ENCODE results near the gene ACVR1C. TPM values are rescaled to one million over a fixed set of nuclear protein-coding genes. Genes with fewer than 3 reads are reported as not detected.
"Not testable (repeated sequence)": the region's sequence is repeated elsewhere in the genome, so short reads cannot be mapped to it uniquely, and the experiment has no call there.

Gene ACVR1C
- total and polyA plus RNA-seq, 8 donors = 0.29 to 1.6 (median 0.37) TPM

DNA sequence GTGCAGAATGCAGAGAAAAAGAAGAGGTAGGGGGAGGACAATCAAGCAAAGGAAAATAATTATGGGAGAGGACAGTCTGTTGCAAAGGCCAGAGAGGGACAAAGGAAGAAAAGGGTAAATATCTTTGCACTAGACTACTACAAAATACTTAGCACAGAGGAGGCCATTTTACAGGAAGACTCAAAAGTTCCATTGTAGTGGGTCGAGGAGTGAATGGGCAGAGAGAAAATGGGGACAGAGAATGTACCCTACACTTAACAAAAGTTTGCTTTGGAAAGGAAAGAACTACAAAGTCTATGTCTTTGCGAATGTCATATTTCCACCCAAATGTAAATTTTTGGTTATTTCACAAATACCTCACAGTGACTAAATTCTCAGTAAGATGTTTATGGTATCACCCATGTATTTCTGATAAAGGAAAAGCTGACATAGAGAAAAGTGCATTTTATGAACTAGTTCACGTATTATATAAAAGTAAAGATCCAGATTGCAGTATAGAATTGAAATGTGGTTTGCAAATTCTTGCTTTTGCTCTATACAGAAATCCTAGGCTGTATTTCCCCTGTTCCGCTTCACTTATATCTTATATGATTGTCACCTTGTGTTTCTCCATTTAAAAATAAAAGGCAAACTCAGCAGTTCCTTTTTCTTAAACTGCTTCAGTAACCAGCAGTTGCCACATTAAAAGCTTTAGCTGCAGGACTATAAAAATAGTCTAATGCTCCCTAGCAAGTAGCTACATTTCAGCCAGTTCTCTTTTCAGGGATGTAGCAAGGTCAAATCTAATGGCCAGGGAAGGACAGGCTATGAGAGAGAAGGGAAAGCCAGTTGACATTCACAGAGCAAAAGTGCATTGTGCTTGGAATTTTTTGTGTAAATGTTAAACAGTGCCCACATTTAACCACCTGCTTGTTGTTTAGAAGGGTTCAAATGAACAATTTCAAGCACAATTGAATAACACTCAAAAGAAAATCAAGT, 105.1 kb downstream of the ACVR1C start:
- H3K4me3 ChIP-seq = no peak overlapping the region
- no peak overlapping the region for H3K27ac ChIP-seq
- no peak for DNase-seq
- TF ChIP-seq, protein P1, sequence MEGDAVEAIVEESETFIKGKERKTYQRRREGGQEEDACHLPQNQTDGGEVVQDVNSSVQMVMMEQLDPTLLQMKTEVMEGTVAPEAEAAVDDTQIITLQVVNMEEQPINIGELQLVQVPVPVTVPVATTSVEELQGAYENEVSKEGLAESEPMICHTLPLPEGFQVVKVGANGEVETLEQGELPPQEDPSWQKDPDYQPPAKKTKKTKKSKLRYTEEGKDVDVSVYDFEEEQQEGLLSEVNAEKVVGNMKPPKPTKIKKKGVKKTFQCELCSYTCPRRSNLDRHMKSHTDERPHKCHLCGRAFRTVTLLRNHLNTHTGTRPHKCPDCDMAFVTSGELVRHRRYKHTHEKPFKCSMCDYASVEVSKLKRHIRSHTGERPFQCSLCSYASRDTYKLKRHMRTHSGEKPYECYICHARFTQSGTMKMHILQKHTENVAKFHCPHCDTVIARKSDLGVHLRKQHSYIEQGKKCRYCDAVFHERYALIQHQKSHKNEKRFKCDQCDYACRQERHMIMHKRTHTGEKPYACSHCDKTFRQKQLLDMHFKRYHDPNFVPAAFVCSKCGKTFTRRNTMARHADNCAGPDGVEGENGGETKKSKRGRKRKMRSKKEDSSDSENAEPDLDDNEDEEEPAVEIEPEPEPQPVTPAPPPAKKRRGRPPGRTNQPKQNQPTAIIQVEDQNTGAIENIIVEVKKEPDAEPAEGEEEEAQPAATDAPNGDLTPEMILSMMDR (IDR thresholded peaks at IDR 0.05) = no peak
- H3K27me3 ChIP-seq = no peaks in the 10 kb centered on the region
- intact Hi-C loops (cut with DNase I) = no loop called here
- H3K4me1 ChIP-seq = no peaks in the 10 kb centered on the region
- ATAC-seq = no peak
- H3K9me3 ChIP-seq = no peaks in the 10 kb centered on the region
- H3K36me3 ChIP-seq = no peaks in the 10 kb centered on the region

DNA sequence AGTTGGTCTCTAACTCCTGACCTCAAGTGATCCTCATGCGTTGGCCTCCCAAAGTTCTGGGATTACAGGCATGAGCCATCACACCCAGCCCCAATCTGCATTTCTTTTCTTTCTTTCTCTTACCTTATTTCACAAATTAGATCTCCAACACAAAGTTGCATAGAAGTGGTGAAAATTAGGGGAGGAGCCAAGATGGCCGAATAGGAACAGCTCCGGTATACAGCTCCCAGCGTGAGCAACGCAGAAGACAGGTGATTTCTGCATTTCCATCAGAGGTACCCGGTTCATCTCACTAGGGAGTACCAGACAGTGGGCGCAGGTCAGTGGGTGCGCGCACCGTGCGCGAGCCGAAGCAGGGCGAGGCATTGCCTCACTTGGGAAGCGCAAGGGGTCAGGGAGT, 113.7 kb downstream of the ACVR1C start:
- ATAC-seq; intact Hi-C loops (cut with DNase I); DNase-seq; H3K4me3 ChIP-seq; H3K27me3 ChIP-seq; H3K36me3 ChIP-seq; H3K9me3 ChIP-seq; H3K4me1 ChIP-seq; H3K27ac ChIP-seq: not testable (repeated sequence)

DNA sequence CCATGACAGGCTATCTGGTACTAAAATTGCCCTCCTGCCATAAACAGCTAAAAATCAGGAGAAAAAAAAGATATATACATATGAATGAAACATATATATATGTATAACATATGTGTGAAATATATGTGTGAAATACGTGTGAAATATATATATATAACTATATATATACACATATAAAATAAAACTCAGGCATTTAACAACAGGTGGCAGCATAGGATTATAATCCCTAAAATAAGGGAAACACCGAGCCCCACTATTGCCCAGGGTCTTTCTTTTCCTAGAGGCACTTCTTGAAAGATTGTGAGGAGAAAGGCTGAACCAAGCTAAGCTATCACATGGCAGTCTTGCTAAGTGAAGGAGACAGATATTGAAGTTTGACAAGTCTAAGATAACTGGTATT, 118.9 kb downstream of the ACVR1C start:
- ATAC-seq = no peak
- no peaks in the 10 kb centered on the region for H3K4me1 ChIP-seq
- H3K36me3 ChIP-seq = no peaks in the 10 kb centered on the region
- H3K4me3 ChIP-seq = no peak overlapping the region
- H3K27ac ChIP-seq = no peak overlapping the region
- TF ChIP-seq, protein P1 (IDR thresholded peaks at IDR 0.05) = no peak
- intact Hi-C loops (cut with DNase I) = no loop called here
- DNase-seq = no peak
- H3K9me3 ChIP-seq = peaks cover 0 to 11% of the 10 kb centered on the region in 2 donors
- H3K27me3 ChIP-seq = no peaks in the 10 kb centered on the region

DNA sequence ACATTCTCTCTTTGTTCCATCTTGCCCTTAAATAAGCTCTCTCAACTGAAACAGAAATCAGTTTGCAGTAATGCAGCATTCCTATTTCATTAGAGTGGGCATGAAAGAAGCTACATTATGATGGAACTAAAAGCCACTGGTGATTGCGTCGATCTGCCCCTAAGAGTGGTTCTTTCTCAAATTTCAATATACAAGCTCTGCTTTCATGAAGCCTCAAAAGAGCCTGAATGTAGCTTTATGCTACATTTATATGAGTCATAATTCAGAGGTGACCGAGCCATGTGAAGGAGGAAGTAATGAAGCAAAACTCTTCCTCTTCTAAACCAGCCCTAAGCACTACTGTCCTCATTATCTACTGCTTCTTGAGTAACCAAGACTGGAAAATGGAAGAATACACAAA, 120.0 kb downstream of the ACVR1C start:
- Histone ChIP-seq H3K4me1 (no peaks in the 10 kb centered on the region), H3K36me3 (no peaks in the 10 kb centered on the region), H3K4me3 (no peak overlapping the region), H3K27ac (no peak overlapping the region), H3K9me3 (peaks cover 0 to 11% of the 10 kb centered on the region in 2 donors), H3K27me3 (no peaks in the 10 kb centered on the region)
- DNase-seq (no peak), ATAC-seq (peak; percentile 37)
- TF ChIP-seq, protein P1 (IDR thresholded peaks at IDR 0.05) = no peak
- intact Hi-C loops (cut with DNase I) = no loop called here

DNA sequence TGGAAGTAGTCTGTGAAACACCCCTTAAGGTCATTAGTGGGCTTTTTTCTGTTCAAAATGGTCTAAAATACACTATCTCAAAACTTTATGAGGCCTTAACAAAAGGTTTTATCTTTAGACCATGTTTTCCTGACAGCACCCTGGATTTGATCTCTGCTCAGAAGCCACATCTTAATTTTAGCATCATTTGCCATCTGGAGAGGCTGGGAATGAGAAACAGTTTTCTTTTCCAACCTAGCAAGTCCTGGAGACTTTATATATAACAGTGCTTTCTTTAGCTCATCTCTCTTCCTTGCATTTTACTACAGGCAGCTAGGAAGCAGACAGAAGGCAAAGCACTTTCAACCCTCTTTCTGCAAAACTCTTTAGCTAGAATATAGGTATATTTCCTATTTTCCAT, 122.1 kb downstream of the ACVR1C start:
- TF ChIP-seq, protein P1 (IDR thresholded peaks at IDR 0.05) = no peak
- no peak for ATAC-seq
- Histone ChIP-seq H3K27me3 (no peaks in the 10 kb centered on the region), H3K4me3 (no peak overlapping the region), H3K4me1 (no peaks in the 10 kb centered on the region), H3K9me3 (peaks cover 0 to 11% of the 10 kb centered on the region in 2 donors), H3K36me3 (no peaks in the 10 kb centered on the region), H3K27ac (no peak overlapping the region)
- intact Hi-C loops (cut with DNase I) = no loop called here
- DNase-seq = no peak

Data from left lung (tissue), 10 donors.